HG02938 (cell line): ENCODE measurements around the gene CELA2A.
A peak's percentile ranks its signal among the peaks of the same experiment; 100 is the strongest.

Source experiments
- ATAC-seq: cut with Tn5 transposase; IDR thresholded peaks from one replicate; pipeline ENCODE4 v1.9.1; 2021; ENCODE audit warnings: mild to moderate bottlenecking, moderate library complexity; ENCODE audit not compliant: unreplicated experiment

CELA2A gene

DNA sequence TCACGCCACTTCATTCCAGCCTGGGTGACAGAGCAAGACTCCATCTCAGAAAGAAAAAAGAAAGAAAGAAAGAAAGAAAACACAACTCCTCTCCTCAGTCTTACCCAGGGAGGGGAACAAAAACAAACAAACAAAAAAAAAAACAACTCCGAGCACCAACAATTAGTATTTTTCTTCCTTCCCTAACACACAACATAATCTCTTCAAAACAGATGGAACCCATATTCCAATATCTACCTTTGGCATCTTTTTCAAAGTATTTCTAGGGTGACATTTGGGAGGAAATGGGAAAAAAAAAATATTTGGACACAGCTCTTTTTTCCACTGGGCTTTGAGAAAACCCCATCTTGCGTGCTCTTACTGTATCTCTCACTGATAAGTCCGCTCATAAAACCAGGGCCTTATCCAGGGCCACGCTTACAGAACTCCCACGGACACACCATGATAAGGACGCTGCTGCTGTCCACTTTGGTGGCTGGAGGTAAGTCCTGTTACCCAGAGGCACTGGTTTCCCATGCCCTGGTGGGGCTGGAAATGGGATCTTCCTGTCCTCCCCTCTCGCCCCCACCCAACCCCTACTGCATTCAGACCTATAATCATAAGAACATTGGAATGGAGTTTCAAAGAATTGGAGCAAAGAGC lies at the start of gene CELA2A:
TSS of gene CELA2A (plus strand) at position 420 of the 642 bp plus-strand sequence. CDS start at position 442, 22 bp downstream.
- ATAC-seq: no peak

DNA sequence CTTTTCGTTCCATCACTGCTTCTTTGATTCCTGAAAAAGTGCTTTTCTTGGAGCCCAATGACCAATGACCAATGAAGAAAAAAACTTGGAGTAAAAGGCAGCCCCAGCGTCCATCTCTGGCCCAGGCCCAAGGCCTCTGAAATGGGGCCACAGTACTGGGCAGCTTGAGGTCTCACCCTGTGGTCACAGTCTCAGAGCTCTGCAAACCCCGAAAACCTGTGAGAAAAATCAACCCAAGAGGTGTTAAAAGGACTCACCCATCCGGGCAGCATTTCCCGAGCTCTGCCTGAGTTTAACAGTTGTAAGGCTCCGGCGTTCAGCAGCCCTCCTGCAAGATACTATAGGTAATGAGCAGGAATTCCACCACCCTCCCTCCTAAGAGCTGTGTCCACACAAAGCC lies 49.0 kb upstream of the CELA2A start:
- ATAC-seq: no peak

DNA sequence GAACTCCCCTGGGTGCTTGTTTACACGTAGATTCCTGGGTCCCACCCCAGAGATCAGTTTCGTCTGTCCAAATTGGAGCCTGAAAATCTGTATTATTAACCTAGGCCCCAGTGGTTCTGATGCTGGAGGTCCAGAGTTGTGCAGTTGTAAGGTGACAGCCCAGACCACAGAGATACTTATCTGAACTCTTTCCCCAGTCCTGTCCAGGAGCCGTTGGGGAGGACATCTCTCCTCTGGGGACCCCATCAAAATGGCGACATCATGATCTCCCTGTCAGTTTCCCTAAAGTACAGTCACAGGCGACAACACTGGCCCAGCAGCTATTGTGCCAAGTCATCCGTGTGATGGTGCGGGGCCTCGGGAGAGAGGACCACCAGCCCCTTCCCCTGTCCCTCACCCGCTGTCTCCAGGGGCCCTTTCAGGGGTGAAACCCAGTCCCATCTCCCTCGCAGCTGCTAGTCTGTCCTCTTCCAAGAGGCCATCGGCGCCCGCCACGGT lies 47.6 kb upstream of the CELA2A start:
- ATAC-seq: no peak

DNA sequence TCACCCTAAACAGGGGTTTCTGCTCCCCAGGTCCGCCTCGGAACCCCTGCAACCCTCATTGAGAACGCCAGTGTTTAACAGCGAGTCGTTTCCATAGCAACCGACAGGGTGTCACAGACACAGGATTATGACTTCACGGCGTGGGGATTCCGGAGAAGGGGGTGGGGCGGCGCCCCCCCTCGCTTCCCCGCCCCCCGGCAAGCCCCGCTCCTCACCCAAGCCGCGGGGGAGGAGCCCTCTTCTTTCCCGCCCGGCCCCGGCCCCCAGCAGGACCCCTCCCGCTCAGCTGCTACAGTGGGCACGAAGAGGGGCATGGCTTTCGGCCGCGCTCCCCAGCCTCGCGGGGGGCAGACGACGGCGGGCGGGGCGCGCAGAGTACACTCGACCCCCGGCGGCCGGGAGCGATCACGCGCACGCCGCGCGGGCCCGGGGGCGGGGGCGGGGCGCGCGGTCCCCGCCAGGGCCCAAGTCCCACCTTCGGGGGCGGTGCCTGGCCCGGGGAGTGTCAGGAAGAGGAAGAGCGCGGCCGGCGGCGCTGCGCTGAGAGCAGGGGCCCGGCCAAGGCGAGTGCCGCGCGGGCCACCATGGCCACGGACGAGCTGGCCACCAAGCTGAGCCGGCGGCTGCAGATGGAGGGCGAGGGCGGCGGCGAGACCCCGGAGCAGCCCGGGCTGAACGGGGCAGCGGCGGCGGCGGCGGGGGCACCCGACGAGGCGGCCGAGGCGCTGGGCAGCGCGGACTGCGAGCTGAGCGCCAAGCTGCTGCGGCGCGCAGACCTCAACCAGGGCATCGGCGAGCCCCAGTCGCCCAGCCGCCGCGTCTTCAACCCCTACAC lies 46.9 kb upstream of the CELA2A start, which contains the start of gene EFHD2:
TSS of gene EFHD2 (plus strand) at position 501 of the 835 bp plus-strand sequence. CDS start at position 585, 84 bp downstream.
- ATAC-seq: peak; percentile 67

DNA sequence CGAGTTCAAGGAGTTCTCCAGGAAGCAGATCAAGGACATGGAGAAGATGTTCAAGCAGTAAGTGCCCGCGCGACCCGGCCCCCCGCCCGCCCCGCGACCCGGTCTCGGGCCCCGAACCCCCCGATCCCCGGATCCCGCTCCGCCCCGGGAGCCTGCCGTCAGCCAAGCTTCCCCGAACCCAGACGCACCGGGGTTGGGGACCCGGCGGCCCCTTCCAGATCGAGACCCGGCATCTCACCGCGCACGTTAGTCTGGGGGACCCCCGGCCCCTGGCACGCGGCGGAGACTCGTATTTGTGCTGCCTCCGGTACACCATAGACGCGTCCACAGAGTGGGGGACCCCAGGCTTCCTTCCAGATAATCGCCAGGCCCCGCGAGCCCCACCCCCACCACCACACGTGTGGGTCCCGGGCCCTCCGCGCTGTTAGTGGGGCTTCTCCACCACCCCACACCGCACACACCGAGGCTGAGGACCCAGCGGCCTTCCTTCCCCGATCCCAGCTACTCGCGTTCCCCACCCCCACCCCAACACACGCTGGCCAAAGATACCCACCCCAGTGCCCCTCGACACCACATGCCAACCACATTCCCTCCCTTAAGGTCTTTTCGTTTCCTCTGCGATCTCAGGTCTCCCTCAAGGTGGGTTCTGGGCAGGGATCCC lies 46.2 kb upstream of the CELA2A start:
- no peak for ATAC-seq

DNA sequence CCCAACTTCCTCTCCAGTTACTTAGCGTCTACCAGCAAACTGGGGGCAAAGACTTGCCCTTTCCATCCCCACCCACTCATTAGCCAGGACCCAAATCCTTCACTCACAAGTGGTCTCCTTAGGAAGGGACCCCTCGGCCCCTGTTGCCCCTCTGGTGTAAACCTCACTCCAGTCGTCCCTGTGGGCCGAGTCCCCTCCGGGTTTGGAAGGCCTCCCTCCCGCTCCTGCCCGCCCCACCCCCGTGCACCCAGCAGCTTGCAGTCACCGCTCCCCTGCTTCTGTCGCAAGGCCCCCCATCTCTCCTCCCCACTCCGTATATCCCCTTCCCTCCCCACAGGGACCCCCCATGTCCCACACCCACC lies 45.7 kb upstream of the CELA2A start:
- ATAC-seq: no peak

DNA sequence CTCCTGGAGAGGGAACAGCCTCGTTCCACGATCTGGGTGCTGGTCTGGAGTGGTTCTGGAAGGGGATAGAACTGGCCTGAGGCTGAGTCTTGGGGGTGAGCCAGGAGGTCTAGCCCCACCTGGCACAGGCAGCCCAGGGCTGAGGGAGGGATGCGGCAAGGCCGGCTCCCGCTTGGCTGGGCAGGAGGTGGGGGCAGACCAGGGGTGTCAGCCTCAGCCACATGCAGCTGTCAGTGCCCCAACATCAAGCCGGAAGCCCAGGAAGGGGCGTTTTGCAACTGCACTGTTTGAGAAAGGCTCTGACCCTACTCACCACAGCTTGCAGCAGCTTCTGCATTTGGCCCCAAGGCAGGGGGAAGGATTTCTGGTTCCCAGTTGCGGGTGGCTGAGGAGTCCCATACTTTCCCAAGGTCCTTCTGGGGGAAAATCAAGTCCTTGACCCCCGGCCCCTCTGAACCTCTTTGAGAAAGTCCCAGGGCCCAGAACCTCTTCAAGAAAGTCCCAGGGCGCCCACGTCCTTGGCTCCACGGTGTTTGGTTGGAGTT lies 44.9 kb upstream of the CELA2A start:
- peak; percentile 44 for ATAC-seq

DNA sequence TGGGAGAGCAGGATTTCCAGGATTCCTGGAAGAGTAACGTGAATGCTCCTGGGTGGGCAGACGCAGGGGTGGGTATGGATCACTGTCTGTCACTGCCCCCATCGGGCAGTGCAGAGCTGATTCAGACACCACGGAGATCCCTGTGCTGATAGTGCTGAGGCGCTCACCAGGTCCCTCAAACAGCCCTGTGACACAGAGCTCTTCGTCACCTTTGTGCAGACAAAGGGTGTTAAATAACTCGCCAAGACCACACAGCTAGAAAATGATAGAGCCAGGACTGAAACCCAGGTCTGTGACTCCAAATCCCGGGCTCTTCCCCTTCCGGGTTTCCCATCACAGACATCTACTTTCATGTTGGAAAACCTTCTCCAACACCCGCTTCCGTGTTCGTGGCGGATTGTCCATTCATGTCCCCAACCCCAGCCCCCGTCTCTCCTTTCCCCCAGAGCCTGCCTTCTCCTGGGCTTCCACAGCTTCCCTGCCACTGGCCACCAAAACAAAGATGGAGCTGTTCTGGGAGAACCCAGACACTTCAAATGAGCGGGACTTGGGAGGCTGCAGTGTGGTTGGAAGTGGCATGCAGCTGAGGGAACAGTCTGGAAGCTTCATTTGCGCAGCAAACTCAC lies 44.2 kb upstream of the CELA2A start:
- no peak for ATAC-seq

DNA sequence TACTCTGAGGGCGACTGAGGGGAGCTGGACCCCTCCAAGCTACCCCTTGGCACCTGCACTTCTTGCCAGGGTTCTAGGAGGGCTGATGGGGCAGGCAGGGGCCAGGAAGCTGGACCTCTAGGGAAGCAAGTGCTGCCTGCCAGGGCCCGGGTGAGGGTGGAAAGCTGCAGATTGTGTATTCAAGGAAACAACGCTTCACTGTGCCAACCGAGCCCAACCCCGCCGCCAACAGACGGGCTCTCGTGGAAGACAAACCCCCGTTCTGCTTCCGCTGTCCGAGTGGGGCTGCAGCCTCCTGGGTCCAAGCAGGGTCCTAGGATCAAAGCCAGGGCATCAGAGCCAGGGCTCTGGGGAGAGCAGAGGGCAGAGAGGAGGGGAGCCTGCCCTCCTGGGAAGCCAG lies 43.7 kb upstream of the CELA2A start:
- ATAC-seq: no peak

DNA sequence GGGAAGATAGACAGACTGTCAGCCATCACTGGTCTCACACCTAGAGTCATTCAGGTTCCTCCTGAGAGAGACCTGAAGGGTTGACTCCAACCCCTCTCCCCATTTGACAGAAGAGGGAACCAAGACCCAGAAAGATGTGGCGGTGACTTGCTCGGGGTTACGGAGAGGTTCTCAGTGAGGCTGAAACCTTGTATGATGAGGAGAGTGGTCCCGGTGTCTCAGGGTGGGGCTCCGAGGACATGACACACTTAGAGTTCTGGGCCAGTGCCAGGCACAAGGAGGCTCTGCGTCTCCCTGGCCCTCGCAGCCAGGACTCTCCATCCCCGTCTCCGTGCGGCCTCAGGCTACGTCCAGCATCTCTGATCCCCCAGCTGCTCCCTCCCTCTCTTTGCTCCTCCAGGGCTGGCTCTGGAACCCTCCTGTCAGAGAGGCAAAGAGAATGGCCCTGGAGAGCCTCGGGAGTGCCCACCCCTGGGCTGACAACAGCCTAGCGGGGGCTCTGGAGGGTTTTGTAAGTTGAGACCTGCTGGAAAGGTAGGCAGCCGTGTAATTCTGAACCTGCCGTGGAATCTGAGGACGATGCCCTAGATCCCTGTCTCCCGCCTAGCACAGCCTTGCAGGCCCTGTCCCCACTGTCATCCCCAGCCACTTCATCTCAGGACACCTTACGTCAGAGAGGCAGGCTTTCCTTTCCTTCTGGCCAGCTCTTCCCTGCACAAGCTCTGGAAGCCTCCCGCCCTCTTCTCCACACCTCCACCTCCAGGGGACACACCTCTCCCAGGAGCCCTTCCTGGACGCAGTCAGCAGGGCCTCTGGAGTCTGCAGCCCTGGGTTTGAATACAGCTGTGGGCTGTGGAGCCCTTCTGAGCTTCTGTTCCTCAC lies 42.7 kb upstream of the CELA2A start:
- ATAC-seq: no peak

DNA sequence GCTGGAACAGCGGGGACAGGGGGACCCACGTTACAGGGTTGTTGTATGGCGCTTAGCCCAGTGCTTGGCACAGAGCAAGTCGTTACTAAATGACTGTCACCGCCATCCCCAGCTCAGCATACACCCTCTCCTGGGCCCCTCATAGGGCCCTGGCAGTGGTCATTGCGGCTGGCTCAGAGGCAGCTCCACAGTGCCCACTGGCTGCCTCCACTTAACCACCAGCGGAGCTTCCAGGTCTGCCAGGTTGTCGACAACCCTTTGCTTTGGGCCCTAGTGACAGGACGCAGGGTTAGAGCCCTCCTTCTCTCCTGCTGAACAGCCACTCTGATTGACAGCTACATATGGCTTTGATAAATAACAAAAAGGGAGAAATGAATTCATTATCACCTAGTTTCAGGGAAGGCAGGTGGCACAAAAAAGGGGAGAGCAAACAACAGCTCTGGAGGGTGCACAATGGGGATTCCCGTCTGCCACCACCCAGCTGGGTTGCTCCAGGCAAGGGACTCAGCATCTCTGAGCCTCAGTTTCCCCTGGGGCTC lies 42.0 kb upstream of the CELA2A start:
- ATAC-seq: no peak

DNA sequence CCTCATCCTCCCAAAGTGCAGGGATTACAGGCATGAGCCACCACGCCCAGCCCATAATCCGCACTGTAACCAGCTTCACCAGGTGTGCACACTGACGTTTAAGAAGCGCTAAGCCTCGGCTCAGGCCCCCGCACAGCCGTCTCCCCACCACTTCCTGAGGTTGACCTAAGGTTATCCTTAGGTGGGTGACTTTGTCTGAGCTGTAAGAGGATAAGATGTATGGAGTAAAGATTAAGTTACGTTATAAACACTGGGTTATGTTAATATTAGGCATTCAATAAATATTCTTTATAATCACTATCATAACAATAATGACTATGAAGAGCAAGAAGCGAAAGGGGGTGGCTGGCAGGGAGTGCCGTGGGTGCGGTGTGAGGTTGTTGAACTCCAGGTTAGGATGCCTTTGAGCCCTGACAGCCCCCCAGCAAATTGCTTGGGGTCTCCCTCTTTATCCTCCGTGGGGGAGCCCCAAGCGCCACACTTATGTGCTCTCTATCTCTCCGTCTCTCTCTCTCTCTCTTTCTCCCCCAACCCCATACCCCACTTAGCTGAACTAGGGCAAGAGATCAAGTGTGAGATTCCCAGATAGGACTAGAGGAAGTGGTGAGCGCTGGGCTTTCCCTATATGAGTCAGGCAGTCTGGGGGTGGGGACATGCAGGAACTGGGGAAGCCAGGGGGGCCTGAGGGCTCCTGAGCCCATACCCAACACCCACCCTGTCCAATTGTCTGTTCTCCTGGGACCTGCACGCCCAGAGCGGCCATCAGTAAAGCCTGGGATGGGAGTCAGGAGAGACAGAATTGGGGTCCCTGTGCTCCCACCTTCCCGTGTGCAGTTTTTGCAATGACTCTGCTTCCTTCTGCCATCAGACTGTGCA lies 39.2 kb upstream of the CELA2A start:
- no peak for ATAC-seq

DNA sequence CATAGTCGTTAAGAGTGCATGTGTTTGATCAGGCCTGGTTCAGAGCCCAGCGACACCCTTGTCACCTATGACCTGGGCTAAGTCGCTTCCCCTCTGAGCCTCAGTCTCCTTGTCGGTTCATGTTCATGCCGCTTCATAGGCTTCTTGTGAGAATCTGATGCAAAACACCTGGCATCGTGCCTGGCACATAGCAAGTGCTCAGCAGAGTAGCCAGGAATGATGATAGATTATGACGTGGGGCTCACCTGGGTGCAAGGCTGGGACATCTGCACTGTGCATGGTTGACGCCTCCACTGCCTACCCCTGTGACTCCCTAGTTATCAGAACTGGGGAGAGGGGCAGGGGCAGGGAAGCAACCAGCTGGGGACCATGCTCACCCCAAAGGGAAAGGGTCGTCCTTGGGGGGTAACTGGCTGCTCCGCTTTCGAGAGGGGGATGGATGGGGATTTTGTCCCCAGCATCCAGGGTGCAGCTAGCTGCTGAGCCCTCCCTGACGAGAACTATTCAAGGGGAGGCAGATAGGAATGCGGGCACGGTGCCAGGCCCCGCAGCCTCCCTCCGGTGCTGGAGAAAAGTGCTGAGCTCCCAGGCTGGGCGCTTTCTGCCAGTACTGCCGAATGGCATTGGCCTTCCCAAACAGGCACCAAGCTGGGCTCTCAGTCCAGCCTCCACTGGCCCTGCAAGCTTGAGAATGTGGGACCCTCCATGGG lies 37.6 kb upstream of the CELA2A start:
- no peak for ATAC-seq

DNA sequence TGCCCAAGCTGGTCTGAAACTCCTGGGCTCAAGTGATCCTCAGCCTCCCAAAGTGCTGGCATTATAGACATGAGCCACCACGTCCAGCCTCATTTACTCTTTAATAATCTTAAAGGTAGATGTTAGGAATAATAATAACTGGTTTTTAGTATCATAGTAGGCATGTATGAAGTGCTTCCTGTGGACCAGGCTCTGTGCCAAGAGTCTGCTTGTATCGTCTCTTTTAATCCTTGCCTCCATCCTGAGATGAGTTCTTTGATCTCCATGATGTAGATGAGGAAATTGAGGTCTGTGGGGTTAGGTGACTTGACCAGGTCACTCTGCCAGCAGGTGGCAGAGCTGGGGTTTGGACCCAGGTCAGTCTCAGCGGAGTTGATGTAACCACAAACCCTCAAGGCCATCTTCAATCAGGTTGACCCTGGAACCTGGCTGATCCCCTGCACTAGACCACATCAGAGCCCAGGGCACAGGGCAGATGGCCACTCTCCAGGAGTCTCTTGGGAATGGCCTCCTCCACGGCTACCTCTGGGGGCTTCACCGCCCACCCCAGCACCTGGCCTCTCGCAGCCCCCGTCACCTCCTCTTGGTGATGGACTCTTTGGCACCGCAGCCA lies 35.6 kb upstream of the CELA2A start:
- ATAC-seq: no peak

DNA sequence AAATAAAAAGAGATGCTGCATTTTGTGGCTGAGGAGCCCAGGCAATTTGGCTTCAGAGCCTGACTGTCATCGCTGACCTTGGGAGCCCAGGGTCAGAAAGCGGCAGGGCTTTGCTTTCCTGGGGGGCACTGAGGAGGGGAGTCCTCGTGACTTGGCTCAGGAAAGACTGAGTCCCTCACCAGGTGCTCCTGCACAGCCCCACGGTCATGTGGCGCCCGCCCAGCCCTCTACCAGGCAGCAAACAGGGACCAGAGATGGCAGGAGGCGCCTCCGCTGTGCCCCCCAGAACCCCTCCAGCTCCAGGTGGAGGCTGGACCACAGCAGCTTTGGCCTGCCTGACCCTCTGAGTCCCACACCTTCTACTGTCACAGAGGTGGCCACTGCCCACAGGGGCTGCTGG lies 33.7 kb upstream of the CELA2A start:
- no peak for ATAC-seq

DNA sequence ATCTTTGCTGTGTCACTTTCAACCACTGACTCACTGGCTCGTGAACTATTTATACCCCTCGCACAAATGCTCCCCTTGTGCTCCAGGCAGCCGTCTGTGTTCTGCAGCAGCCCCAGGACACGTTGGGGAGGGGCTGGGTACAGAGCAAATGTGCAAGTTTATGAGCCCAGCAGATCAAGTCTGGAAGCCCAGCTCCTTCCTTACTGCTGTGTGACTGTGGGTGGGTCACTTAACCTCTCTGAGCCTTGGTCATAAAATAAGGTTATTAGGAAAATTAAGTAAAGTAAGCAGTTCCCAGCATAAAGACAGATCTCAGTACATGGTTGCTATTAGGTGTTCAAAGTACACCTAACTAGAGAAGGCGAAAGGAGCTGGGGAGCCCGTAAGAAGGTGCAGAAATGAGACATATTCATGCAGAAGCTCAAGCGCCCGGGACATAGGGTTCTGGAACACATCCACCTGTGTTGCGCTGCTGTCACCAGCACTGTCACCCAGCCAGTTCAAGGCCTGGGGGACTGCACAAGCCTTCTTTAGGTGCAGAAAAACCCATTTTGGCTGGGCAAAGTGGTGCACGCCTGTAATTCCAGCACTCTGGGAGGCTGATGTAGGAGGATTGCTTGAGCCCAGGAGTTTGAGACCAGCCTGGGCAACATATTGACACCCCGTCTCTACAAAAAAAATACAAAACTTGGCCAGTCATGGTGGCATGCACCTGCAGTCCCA lies 33.0 kb upstream of the CELA2A start:
- no peak for ATAC-seq

DNA sequence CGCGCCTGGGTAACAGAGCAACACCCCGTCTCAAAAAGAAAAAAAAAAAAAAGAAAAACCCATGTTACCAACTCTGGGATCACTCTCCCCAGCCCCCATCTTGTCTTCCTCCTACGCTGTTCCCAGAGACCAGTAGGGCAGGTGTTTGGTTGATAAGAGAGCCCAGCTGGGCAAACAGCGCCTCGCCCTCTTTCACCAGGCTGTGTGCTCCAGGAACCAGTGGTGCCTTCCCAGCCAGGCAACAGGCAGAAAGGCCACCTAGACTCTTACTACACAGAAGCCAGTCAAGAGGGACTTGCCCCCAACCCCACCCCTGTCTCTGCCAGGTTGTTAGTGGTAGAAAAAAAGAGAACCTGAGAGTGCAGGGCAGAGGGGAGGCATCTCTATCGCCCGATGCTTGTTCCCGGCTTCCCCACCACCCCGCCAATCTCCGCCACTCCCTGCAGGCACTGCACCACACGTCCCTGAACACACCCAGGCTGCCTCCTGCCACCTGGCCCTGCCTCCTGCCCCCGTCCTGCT lies 32.3 kb upstream of the CELA2A start:
- ATAC-seq: no peak
